HG03135 (cell line): ENCODE measurements around the gene CCDC85A.

ENCODE experiments used
- ATAC-seq: cut with Tn5 transposase; IDR thresholded peaks from one replicate; pipeline ENCODE4 v1.9.1; 2021; ENCODE audit warnings: mild to moderate bottlenecking, moderate library complexity; ENCODE audit not compliant: unreplicated experiment

CCDC85A gene

DNA sequence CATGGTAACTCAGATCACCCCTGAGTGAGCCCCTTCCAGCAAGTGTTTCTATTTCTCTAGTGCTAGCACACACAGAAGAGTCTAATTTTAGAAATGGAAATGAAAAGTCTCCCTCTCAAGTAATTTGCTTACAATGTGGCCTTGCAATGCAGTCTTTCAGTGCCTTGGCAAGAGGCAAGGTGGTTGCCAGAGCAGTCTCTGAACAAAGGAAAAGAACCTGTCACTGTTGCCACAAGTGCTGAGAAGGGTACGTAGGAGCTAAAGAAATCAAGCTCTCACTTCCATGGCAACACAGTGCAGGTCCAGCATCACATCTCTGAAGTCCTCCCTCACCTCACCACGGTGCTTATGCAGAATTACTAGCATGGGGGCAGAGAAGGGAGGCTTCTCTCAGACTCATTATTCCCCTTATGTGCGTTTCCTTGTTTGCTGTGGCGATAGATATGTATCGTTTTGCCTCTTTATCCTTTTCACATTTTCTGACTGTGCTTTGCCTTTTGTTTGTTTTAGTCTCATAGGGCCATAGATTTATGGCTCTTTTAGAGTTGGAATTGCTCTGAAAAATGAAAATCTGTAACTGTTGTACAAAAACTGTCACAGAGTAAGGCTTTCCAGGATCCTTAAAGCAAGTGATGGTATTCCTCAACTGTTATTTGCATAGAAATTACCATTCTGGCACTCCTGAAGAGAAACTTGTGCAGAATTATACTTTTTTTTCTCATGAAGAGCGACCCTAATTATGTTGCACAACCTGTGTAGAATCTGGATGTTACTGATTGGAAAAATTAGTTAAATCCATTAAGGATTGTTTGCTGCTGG lies 164.8 kb downstream of the CCDC85A start:
- ATAC-seq: no peak

DNA sequence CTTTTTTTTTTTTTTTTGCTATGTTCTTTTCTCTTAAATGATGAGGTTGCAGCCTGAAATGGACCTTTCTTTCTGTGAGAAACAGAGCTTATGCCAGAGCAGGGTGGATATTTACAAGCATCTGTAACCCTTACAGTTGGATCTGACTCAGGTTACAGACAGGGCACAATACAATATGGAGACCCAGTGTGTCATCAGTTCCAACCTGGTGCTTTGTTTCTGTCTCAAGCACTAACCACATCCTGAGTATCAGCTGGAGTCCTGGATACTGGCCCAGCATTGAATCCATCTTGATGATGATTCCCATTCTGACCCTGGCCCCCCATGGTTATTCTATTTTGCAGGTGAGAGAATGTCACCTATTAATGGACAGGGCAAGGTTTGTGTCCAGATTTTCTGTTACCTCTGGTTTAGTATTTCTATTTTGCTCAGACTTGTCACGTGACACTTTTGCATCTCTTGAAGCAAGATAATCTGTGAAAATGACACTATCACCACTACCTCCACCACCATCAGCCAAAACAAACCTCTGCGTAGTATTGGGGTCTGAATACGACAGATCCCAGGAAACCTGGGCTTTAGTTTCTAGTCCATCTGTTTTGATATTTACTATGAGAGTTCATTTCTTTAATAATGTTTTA lies 174.0 kb downstream of the CCDC85A start:
- ATAC-seq: no peak

DNA sequence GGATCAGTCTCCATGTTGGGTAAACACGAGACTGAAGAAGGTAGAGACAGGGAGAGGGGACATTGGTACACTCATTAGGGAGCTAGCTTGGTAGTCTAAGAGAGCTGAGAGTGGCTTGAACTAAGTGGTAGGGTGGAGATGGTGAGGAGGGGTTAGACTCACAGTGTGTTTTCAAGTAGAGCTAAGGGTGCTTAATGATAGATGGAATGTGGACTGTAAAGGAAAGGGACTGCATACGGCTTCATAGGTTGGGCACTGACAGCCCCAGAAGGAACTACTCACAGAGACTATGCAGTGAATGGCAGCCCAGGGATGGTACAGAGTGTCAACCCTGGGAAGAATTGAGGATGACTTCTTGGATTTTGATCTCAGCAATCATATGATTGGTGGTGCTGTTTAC lies 178.1 kb downstream of the CCDC85A start:
- ATAC-seq: no peak

DNA sequence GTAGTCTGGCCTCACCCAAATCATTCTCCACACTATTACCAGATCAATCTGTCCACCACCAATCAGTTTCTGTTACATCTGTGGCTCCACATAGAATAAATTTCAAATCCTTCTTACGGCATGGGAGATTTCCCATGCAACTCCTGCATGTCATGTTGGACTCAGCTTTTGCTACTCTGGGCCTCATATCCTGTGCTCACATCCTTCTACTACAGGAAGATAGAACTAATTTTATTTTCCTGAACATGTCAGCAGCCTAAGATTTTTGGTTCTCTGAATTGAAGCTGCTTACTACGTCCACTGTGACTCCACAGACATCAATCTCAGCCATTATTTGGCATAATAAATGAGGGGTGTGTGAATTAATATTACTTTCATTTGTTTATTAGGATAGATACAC lies 181.1 kb downstream of the CCDC85A start:
- no peak for ATAC-seq

DNA sequence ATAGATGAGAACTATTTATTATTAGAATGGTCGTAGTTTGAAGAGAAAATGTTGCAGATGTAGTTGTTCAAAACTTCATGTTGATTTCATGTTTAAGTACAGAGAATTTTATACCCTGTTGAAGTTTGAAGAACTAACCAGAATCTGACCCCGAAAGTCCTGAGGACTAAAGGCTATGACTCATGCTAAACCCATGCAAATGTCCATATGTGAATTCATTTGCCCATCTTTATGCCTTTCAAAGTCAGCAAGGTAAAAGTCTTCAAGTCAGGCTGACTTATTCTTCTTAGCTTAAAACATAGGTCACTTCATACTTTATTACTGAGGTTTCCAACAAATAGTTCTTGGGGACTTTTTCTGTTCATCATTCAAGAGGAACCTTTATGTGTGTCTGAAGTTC lies 185.5 kb downstream of the CCDC85A start:
- ATAC-seq: no peak

DNA sequence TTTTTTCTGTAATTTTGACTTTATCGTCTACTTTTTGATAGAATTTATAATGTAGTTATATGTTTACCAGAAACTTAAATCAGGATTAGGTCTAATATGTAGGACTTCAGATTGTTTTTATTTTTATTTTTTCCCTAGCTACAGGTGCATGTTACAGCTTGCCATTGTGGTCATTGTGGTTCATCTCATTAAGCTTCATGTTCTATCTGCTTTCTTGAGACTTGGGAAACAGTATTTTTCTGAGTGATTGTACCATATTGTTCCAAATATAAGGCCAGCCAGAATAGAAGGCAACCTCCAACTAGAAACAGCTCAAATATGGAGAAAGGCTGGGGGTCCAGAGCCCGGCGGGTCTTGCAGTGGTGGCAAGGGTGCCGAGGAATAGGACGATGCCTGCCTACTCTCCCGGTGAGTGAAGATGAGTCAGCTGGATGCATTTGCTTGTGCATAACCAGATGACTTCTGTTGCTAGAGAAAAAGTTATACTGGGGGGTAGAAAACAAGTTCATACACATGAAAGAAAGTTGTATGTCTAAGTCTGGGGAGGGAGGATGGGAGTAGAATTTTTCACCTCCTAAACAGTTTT lies 188.4 kb downstream of the CCDC85A start:
- ATAC-seq: no peak

DNA sequence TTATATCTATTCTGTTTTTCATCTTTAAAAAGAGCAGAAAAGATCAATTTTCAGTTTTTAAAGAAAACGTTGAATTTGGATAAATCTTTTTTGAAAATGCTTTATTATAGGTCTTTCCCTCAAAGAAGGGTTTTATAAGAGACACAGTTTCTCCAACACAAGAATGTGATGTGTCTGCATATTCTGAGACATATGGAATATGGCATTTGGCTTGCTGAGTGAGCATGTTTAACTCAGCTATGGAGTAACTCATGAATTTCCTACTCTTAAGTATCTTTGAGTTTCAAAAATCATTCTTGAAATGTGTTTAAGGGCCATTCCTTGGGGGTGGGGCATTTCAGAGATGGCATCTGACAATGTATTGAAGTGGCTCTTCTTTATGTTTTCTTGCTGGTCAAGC lies 191.5 kb downstream of the CCDC85A start:
- no peak for ATAC-seq

DNA sequence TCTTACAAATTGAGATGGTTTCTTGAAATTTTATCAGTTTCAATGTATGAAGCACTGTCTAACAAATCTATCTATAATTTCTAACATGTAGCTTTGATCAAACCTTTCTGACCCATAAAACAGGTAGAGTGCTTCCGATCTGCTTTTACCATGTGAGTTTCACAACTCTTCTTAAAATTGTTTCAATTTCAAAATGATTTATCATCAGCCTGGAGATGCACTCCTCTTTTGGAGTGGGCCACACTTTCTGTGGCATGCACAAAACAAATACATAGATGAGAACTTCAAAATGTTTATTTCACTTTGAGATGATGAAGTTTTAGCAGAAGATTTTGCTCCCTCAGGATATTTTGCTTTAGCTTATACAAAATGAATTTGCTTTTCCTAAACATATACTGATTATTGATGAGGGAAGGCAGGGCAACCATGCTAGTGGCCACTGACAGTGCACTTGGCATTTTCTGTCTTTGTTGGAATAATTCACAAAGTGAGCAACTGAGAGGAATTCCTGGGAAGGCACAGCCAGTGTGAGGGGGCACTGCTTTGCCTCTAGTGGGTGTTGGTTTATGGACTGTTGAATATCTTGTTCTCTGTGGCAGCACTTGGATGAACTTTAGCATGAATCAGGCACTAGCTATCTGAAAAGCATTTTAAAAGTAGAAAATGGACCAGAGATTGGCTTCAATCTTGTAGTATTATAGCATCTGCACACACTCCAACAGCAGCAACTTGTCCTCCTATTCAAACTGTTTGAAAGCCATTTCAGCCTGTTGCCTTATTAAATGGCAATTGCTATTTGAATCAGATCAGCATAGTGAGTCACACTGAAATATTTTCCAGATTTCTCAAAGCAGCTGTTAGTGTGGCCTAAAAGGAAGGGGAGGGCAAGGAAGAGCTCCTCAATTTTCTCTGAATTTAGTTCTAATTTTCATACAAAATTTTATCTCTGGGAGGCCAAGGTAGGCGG lies 193.2 kb downstream of the CCDC85A start:
- no peak for ATAC-seq

DNA sequence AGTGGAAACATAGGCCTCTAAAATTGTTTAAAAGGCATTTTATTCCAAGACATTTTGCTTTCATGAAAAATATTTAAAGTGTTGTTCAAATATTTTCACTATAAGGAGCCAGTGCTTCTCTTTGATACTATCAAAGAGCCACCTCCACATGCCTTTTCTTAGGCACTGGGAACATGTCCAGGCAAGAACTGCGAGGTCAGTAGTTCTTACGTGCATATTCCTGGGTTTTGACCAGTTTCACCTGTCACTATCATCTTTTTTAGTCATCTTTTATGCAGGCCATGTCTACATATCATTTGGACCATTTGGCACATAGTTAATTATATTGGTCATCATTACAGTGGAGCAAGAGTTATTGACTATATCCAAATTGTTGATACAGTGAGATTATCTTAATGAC lies 195.3 kb downstream of the CCDC85A start:
- no peak for ATAC-seq

DNA sequence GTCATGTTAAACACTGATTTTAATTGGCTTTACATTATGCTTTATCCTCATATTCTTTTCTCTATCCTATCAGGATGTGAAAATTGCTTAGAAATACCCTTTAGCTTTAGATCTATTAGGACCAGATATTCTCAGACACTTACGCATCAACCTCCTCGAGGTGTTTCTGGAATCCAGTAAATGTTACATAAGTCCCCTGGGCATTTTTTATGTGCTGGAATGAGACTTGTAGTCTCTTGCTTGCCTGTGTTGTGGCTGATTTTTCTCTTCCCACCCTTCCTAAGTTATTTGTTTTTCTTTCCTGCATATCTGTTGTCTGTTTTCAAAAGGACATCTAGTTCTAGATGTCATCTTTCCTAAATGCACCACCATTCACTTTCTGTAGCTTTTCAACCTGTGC lies 197.1 kb downstream of the CCDC85A start:
- no peak for ATAC-seq

DNA sequence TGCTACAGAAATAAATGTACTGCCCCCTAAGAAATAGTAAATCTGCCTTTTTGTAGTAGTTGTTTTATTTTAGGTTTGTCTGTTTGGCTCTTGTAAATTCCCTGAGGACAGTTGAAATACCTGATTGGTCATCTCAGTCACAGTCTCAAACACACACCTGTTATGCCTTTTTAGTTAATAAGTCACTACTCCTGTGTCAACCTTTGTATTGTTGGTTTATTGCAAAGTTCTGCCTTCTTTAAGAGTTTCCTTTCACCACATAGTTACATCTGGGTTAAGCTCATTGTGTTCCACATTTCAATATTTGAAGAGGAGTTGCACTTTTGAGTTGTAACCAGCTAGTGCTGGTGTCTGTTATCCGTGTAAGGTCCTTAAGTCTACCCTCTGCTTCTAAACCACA lies 198.7 kb downstream of the CCDC85A start:
- no peak for ATAC-seq

DNA sequence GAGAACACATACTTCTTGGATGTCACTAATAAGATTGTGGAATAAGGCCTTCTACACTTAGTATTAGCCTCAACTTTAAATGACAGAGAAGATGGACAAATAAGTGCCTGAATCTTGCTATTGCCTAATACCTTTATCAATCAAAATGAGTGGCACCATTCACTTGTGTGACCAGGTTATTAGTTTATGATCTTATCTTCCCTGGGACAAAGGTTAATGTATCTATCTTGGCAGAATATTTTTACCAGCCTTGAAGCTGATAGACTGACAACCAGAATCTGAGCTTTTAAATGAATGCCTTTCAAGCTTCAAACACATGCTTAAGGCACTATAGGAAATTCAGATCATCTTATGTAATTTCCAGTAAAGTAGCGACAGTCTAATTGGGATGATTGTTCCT lies 202.9 kb downstream of the CCDC85A start:
- no peak for ATAC-seq

DNA sequence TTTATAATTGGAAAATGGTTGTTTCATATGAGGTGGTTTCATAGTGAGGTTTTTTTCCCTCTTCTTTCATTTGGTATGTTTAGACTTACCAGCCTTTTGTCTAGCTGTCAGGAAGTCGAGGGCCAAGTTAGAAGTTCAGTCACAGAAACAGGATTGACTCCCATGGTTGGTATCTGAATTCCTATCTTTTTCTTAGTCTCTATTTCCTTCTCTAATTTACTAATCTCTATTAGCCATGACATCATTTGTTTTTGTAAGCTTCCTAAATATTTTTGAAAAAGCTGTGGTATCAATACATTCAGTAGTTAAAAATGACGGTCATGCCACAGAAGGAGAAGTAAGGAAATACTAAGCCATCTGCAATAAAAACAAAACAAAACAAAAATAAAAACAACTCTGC lies 206.9 kb downstream of the CCDC85A start:
- no peak for ATAC-seq

DNA sequence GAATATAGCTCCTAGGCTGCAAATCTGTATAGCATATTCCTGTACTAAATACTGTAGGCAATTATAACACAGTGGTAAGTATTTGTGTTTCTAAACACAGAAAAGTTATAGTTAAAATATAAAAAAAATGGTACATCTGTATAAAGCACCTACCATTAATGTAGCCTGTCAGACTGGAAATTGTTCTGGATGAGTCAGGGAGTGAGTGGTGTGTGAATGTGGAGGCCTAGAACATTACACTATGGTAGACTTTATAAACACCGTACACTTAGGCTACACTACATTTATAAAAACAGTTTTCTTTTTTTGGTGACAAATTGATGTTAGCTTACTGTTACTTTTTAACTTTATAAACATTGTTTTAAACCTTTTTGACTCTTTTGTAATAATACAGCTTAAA lies 226.3 kb downstream of the CCDC85A start:
- ATAC-seq: no peak

DNA sequence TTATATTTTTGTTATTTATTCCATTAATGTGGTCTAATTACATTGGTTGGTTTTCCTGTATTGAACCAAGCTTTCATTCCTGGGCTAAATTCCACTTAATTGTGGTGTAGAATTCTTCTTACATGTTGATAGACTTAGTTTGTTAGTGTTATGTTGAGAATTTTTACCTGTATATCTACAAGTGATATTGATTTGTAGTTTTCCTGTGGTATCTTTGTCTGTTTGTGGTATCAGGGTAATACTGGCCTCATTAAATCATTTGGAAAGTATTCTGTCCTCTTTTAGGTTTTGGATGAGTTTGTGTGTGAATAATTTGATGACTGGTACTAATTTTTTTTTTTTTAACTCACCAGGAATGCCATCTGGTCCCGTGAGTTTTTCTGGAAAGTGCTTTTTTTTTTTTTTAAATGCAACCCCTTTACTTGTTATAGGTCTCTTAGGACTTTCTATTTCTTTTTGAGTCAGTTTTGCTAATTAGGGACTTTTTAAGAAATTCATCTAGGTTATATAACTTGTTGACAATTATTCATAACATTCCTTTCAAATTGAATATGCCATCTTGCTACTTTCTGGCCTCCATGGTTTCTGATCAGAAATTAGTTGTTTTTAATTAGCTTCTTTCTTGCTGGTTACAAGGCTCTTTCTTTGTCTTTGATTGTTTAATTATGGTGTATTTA lies 232.8 kb downstream of the CCDC85A start:
- ATAC-seq: no peak
